ENCODE measurements around the gene AMOTL1.

DNA sequence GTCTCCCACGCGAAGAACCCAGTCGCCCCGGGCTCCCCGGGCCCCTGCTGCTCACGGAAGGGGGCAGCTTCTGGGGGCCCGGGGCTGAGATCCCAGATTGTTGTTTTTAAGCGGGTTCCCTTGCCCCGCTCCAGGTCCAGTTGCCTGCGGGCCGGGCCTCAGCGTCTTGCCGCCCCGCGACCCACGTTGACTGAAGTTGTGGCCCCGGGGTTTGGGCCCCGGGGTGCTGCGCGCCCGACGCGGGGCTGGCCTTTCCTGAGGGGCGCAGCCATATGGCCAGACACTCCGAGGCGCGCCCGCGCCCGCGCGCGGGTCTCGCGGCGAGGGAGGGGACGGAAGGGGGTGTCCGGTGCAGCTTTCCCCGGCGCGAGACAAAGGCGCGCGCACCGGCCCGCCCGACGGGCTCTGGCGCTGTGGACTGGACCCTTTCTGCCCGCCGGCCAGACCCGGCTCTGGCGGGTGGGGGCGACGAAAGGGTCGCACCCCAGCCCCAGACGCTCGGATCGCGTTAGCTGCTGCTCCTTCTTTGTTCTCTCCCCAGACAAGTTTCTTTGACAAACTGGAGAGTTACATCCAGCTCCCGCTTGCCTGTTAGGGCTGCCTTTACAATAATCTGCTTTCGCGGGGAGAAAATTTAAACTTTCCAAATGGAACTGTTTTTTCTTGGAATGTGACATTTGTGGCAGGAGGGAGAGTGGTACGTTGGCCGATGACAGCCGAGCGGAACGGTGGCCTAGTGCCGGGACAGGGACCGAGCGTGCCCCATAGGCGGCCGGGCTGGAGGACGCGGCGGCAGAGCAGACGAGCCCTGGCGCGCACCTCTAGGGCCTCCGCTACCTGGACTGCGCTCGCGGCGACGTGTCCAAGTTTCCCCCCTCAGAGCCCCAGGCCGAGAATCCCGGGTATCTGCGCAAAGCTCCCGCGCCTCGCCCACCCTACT is 716 bp downstream of the AMOTL1 start:
- TF ChIP-seq, protein P1, sequence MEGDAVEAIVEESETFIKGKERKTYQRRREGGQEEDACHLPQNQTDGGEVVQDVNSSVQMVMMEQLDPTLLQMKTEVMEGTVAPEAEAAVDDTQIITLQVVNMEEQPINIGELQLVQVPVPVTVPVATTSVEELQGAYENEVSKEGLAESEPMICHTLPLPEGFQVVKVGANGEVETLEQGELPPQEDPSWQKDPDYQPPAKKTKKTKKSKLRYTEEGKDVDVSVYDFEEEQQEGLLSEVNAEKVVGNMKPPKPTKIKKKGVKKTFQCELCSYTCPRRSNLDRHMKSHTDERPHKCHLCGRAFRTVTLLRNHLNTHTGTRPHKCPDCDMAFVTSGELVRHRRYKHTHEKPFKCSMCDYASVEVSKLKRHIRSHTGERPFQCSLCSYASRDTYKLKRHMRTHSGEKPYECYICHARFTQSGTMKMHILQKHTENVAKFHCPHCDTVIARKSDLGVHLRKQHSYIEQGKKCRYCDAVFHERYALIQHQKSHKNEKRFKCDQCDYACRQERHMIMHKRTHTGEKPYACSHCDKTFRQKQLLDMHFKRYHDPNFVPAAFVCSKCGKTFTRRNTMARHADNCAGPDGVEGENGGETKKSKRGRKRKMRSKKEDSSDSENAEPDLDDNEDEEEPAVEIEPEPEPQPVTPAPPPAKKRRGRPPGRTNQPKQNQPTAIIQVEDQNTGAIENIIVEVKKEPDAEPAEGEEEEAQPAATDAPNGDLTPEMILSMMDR (IDR thresholded peaks at IDR 0.05; ENCODE audit: insufficient read depth, low read length): no peak
- no peak for TF ChIP-seq POLR2AphosphoS5 (IDR thresholded peaks at IDR 0.05; ENCODE audit: low read depth)
- TF ChIP-seq, protein P2, sequence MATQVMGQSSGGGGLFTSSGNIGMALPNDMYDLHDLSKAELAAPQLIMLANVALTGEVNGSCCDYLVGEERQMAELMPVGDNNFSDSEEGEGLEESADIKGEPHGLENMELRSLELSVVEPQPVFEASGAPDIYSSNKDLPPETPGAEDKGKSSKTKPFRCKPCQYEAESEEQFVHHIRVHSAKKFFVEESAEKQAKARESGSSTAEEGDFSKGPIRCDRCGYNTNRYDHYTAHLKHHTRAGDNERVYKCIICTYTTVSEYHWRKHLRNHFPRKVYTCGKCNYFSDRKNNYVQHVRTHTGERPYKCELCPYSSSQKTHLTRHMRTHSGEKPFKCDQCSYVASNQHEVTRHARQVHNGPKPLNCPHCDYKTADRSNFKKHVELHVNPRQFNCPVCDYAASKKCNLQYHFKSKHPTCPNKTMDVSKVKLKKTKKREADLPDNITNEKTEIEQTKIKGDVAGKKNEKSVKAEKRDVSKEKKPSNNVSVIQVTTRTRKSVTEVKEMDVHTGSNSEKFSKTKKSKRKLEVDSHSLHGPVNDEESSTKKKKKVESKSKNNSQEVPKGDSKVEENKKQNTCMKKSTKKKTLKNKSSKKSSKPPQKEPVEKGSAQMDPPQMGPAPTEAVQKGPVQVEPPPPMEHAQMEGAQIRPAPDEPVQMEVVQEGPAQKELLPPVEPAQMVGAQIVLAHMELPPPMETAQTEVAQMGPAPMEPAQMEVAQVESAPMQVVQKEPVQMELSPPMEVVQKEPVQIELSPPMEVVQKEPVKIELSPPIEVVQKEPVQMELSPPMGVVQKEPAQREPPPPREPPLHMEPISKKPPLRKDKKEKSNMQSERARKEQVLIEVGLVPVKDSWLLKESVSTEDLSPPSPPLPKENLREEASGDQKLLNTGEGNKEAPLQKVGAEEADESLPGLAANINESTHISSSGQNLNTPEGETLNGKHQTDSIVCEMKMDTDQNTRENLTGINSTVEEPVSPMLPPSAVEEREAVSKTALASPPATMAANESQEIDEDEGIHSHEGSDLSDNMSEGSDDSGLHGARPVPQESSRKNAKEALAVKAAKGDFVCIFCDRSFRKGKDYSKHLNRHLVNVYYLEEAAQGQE (IDR thresholded peaks at IDR 0.05; ENCODE audit: insufficient replicate concordance, low read depth): no peak
